CD4-positive, alpha-beta memory T cell (primary cell): ENCODE measurements around the gene SYNGAP1. TPM values are rescaled to one million over a fixed set of nuclear protein-coding genes. Genes with fewer than 3 reads are reported as not detected.

ENCODE experiments used
- CTCF ChIA-PET: fragments of 350-600 bp; sonication (Branson Sonifier 250); formaldehyde crosslinking; loops from one replicate; lab custom pipeline; 2021; ENCODE audit warnings: inconsistent platforms; ENCODE audit not compliant: partially characterized antibody; lab: Charles Lee
- POLR2A ChIA-PET: fragments of 350-600 bp; sonication (Branson Sonifier 250); formaldehyde crosslinking; loops from one replicate; lab custom pipeline; 2021; ENCODE audit not compliant: partially characterized antibody; lab: Charles Lee
- DNase-seq, 5 donors: peaks; one replicate each; pipeline versions ENCODE4 v3.0.0 to v3.0.0-alpha.2; 2020 to 2022; ENCODE audit warnings: mixed read lengths in 1 of 5
- H3K27ac ChIP-seq: one replicate; pipeline ENCODE4 v1.7.0; 2013; ENCODE audit warnings: low read depth, low read length
- H3K27me3 ChIP-seq: 2 replicates; pipeline ENCODE4 v1.7.0; 2013; ENCODE audit warnings: mild to moderate bottlenecking, low read length, moderate library complexity; ENCODE audit not compliant: insufficient read depth
- H3K36me3 ChIP-seq: 2 replicates; pipeline ENCODE4 v1.7.0; 2013; ENCODE audit warnings: mild to moderate bottlenecking, low read length, moderate library complexity; ENCODE audit not compliant: insufficient read depth
- H3K4me1 ChIP-seq: 2 replicates; pipeline ENCODE4 v1.7.0; 2013; ENCODE audit warnings: mild to moderate bottlenecking, low read length, moderate library complexity; ENCODE audit not compliant: insufficient read depth
- H3K4me3 ChIP-seq, 2 donors: one replicate each; pipeline ENCODE4 v1.7.0; 2013; ENCODE audit warnings: low read length in 2 of 2, mild to moderate bottlenecking in 1 of 2
- H3K9me3 ChIP-seq, 2 donors: one replicate each; pipeline ENCODE4 v1.7.0; 2013; ENCODE audit warnings: low read length in 2 of 2, control low read depth in 1 of 2; ENCODE audit not compliant: control insufficient read depth in 1 of 2
- H3K27ac Mint-ChIP-seq, 7 donors: one replicate each; pipeline ENCODE4 v1.8.0; 2020 to 2021; ENCODE audit warnings: mixed read lengths in 7 of 7, mild to moderate bottlenecking in 6 of 7, inconsistent platforms in 3 of 7, moderate library complexity in 3 of 7
- H3K27me3 Mint-ChIP-seq, 2 donors: one replicate each; pipeline ENCODE4 v1.8.0; 2020 to 2021; ENCODE audit warnings: mixed read lengths in 2 of 2
- H3K36me3 Mint-ChIP-seq, 2 donors: one replicate each; pipeline ENCODE4 v1.8.0; 2020 to 2021; ENCODE audit warnings: mixed read lengths in 2 of 2, inconsistent platforms in 1 of 2, mild to moderate bottlenecking in 1 of 2
- H3K4me1 Mint-ChIP-seq, 4 donors: one replicate each; pipeline ENCODE4 v1.8.0; 2020 to 2021; ENCODE audit warnings: mixed read lengths in 4 of 4, mild to moderate bottlenecking in 1 of 4
- H3K4me3 Mint-ChIP-seq, 8 donors: one replicate each; pipeline ENCODE4 v1.8.0; 2020 to 2021; ENCODE audit warnings: mixed read lengths in 8 of 8, mild to moderate bottlenecking in 7 of 8, moderate library complexity in 6 of 8, inconsistent platforms in 3 of 8
- H3K9me3 Mint-ChIP-seq, 8 donors: one replicate each; pipeline ENCODE4 v1.8.0; 2020 to 2021; ENCODE audit warnings: mixed read lengths in 8 of 8, mild to moderate bottlenecking in 5 of 8, inconsistent platforms in 3 of 8, moderate library complexity in 1 of 8
- intact Hi-C: fragments of 100-400 bp; cut with micrococcal nuclease; formaldehyde crosslinking; loops from one replicate; pipeline ENCODE4 v1.15.1; 2023
- polyA plus RNA-seq, 2 donors: library from polyadenylated mRNA; unstranded; fragments of 300-500 nt; fragmentation: Illumina TruSeq; gene quantifications; one replicate each; pipeline ENCODE4 v1.2.3, GENCODE V29; 2021
- total RNA-seq, 2 experiments: library from RNA; stranded (reverse); gene quantifications; one replicate each; pipeline ENCODE4 v1.2.3, GENCODE V29; 2021

SYNGAP1 gene
- total and polyA plus RNA-seq, 4 experiments from 2014 or later, result 1.9 to 48.0 (median 47.8) TPM; not detected in 1

- CTCF ChIA-PET, result interaction anchor here (1.2 kb wide), 1 partner anchor 11 kb away, joined by 4 read pairs; no protein-coding TSS in a partner anchor
Observed at GRCh38 chr6:33411632-33412005, 8.2 kb upstream of the SYNGAP1 start.

GRCh38 chr6:33412140-33413009, 7.5 kb upstream of the SYNGAP1 start:
- Histone ChIP-seq H3K9me3 (no peaks in the 10 kb centered on the region), H3K4me3 (no peak overlapping the region), H3K27ac (peak overlapping the region; percentile 99), H3K4me1 (peaks cover 68% of the 10 kb centered on the region), H3K27me3 (no peaks in the 10 kb centered on the region), H3K36me3 (peaks cover 38% of the 10 kb centered on the region)
- Mint-ChIP-seq H3K27ac (peak overlapping the region; percentile 87 to 97 (median 94)), H3K9me3 (peaks cover 0 to 4% (median 0%) of the 10 kb centered on the region in 8 donors), H3K4me1 (peaks cover 37 to 73% (median 56%) of the 10 kb centered on the region in 4 donors), H3K36me3 (peaks cover 33 to 60% of the 10 kb centered on the region in 2 donors), H3K27me3 (no peaks in the 10 kb centered on the region), H3K4me3 (peak overlapping the region; percentile 88 to 96 (median 91))
- POLR2A ChIA-PET, result interaction anchor here (0.7 to 5.7 kb wide), 5 partner anchors 12 to 208 kb away, joined by 3 to 64 read pairs (median 6); partner anchors contain the start of genes ITPR3 and ZBTB9
- CTCF ChIA-PET, result interaction anchor here (1.1 to 1.2 kb wide), 3 partner anchors 10 to 14 kb away, joined by 3 to 4 read pairs (median 3); no protein-coding TSS in a partner anchor
- intact Hi-C loops, result loop anchor here (10.0 kb wide), 2 partner anchors 302 to 1218 kb away; partner anchors contain the start of genes GPSM3, PBX2 and UQCC2
- DNase-seq, result peak in 1 of 5 donors; percentile 30

More at GRCh38 chr6:33411632-33412005, 8.2 kb upstream of the SYNGAP1 start:
- peak in 1 of 5 donors; percentile 41 for DNase-seq
- peak overlapping the region; percentile 99 for H3K27ac ChIP-seq
- H3K9me3 ChIP-seq, result no peaks in the 10 kb centered on the region
- H3K4me3 ChIP-seq, result peak overlapping the region; percentile 76 to 89
- POLR2A ChIA-PET, result interaction anchor here (0.7 to 5.7 kb wide), 8 partner anchors 7 to 209 kb away, joined by 3 to 64 read pairs (median 7); partner anchors contain the start of genes CUTA, ITPR3, PFDN6 and WDR46
- Mint-ChIP-seq H3K4me3 (peak overlapping the region; percentile 88 to 96 (median 91)), H3K27me3 (no peaks in the 10 kb centered on the region), H3K27ac (peak overlapping the region; percentile 94 to 100 (median 95)), H3K4me1 (peaks cover 35 to 67% (median 49%) of the 10 kb centered on the region in 4 donors), H3K9me3 (peaks cover 0 to 4% (median 0%) of the 10 kb centered on the region in 8 donors), H3K36me3 (peaks cover 31 to 52% of the 10 kb centered on the region in 2 donors)
- H3K27me3 ChIP-seq, result no peaks in the 10 kb centered on the region
- peaks cover 38% of the 10 kb centered on the region for H3K36me3 ChIP-seq
- intact Hi-C loops, result loop anchor here (10.0 kb wide), 2 partner anchors 303 to 1217 kb away; partner anchors contain the start of genes GPSM3, PBX2 and UQCC2
- H3K4me1 ChIP-seq, result peaks cover 62% of the 10 kb centered on the region

- peak overlapping the region; percentile 71 to 90 (median 81) for H3K4me3 Mint-ChIP-seq
- POLR2A ChIA-PET, result interaction anchor here (0.9 to 5.7 kb wide), 2 partner anchors 11 to 18 kb away, joined by 3 to 64 read pairs; no protein-coding TSS in a partner anchor
- Histone ChIP-seq H3K27ac (peak overlapping the region; percentile 99), H3K4me3 (no peak overlapping the region), H3K27me3 (no peaks in the 10 kb centered on the region), H3K36me3 (peaks cover 38% of the 10 kb centered on the region), H3K9me3 (no peaks in the 10 kb centered on the region), H3K4me1 (peaks cover 70% of the 10 kb centered on the region)
- no peaks in the 10 kb centered on the region for H3K27me3 Mint-ChIP-seq
- CTCF ChIA-PET, result interaction anchor here (1.1 to 1.5 kb wide), 2 partner anchors 13 to 23 kb away, joined by 3 read pairs; no protein-coding TSS in a partner anchor
- H3K9me3 Mint-ChIP-seq, result peaks cover 0 to 4% (median 0%) of the 10 kb centered on the region in 8 donors
- H3K4me1 Mint-ChIP-seq, result peaks cover 41 to 84% (median 62%) of the 10 kb centered on the region in 4 donors
- peaks cover 33 to 66% of the 10 kb centered on the region in 2 donors for H3K36me3 Mint-ChIP-seq
- peak overlapping the region; percentile 82 to 94 (median 92) for H3K27ac Mint-ChIP-seq
- DNase-seq, result peak in 1 of 5 donors; percentile 41
- intact Hi-C loops, result loop anchor here (10.0 kb wide), 2 partner anchors 301 to 1219 kb away; partner anchors contain the start of genes GPSM3, PBX2 and UQCC2
Observed at GRCh38 chr6:33413241-33414120, 6.4 kb upstream of the SYNGAP1 start.

GRCh38 chr6:33414592-33415271, 5.1 kb upstream of the SYNGAP1 start:
- Histone ChIP-seq H3K27me3 (no peaks in the 10 kb centered on the region), H3K36me3 (peaks cover 38% of the 10 kb centered on the region), H3K4me3 (no peak overlapping the region), H3K9me3 (no peaks in the 10 kb centered on the region), H3K27ac (peak overlapping the region; percentile 99), H3K4me1 (peaks cover 75% of the 10 kb centered on the region)
- POLR2A ChIA-PET, result interaction anchor here (0.8 to 5.7 kb wide), 2 partner anchors 10 to 138 kb away, joined by 3 to 64 read pairs; partner anchors contain the start of gene B3GALT4
- H3K27ac Mint-ChIP-seq, result peak overlapping the region; percentile 47 to 99 (median 88)
- H3K4me1 Mint-ChIP-seq, result peaks cover 49 to 89% (median 68%) of the 10 kb centered on the region in 4 donors
- H3K36me3 Mint-ChIP-seq, result peaks cover 33 to 66% of the 10 kb centered on the region in 2 donors
- H3K4me3 Mint-ChIP-seq, result peak overlapping the region in 4 of 8 donors; percentile 11 to 72 (median 42)
- intact Hi-C loops, result loop anchor here (5.0 to 10.0 kb wide), 4 partner anchors 142 to 1220 kb away; partner anchors contain the start of genes GPSM3, HSD17B8, PBX2 and RPS18
- peaks cover 0 to 3% (median 0%) of the 10 kb centered on the region in 8 donors for H3K9me3 Mint-ChIP-seq
- CTCF ChIA-PET, result interaction anchor here (0.6 to 2.6 kb wide), 4 partner anchors 11 to 216 kb away, joined by 3 to 8 read pairs (median 3); no protein-coding TSS in a partner anchor
- no peaks in the 10 kb centered on the region for H3K27me3 Mint-ChIP-seq
- no peak for DNase-seq

GRCh38 chr6:33415831-33416230, 4.0 kb upstream of the SYNGAP1 start:
- Histone ChIP-seq H3K9me3 (no peaks in the 10 kb centered on the region), H3K27ac (peak overlapping the region; percentile 92), H3K36me3 (peaks cover 38% of the 10 kb centered on the region), H3K4me3 (no peak overlapping the region), H3K4me1 (peaks cover 81% of the 10 kb centered on the region), H3K27me3 (no peaks in the 10 kb centered on the region)
- peaks cover 33 to 65% of the 10 kb centered on the region in 2 donors for H3K36me3 Mint-ChIP-seq
- H3K9me3 Mint-ChIP-seq, result peaks cover 0 to 3% (median 0%) of the 10 kb centered on the region in 8 donors
- intact Hi-C loops, result loop anchor here (5.0 to 10.0 kb wide), 4 partner anchors 144 to 1221 kb away; partner anchors contain the start of genes GPSM3, HSD17B8, PBX2 and RPS18
- H3K27ac Mint-ChIP-seq, result peak overlapping the region; percentile 74 to 100 (median 99)
- H3K4me3 Mint-ChIP-seq, result peak overlapping the region; percentile 5 to 79 (median 70)
- no peak for DNase-seq
- no peaks in the 10 kb centered on the region for H3K27me3 Mint-ChIP-seq
- ChIA-PET CTCF (interaction anchor here (1.2 to 2.6 kb wide), 3 partner anchors 10 to 165 kb away, joined by 3 to 8 read pairs (median 3); no protein-coding TSS in a partner anchor), POLR2A (interaction anchor here (0.7 to 4.6 kb wide), 7 partner anchors 8 to 126 kb away, joined by 3 to 77 read pairs (median 3); partner anchors contain the start of genes PFDN6, RGL2 and WDR46)
- H3K4me1 Mint-ChIP-seq, result peaks cover 48 to 83% (median 66%) of the 10 kb centered on the region in 4 donors
